ENCODE results near the gene CRY1.
"Not testable (repeated sequence)": the region's sequence is repeated elsewhere in the genome, so short reads cannot be mapped to it uniquely, and the experiment has no call there.

CRY1 gene

GRCh38 chr12:107126796-107127481 is 33.6 kb upstream of the CRY1 start:
- Histone ChIP-seq H3K36me3 (ENCODE audit: control insufficient read depth, insufficient read depth, low read length, severe bottlenecking) (no peaks in the 10 kb centered on the region), H3K4me3 (ENCODE audit: low read length) (no peak overlapping the region), H3K4me1 (ENCODE audit: control insufficient read depth, insufficient read depth, low read length) (peaks cover 6% of the 10 kb centered on the region), H3K9ac (ENCODE audit: low read length) (no peak overlapping the region), H3K9me3 (ENCODE audit: control insufficient read depth, low read length) (no peaks in the 10 kb centered on the region), H3K27me3 (replicated peaks; ENCODE audit: control insufficient read depth, insufficient read depth, low read length) (peaks cover 5% of the 10 kb centered on the region)
- peak; percentile 64 for DNase-seq (ENCODE audit: low read depth)

- Histone ChIP-seq H3K9me3 (ENCODE audit: control insufficient read depth, low read length) (no peaks in the 10 kb centered on the region), H3K4me3 (ENCODE audit: low read length) (no peak overlapping the region), H3K9ac (ENCODE audit: low read length) (no peak overlapping the region), H3K27me3 (replicated peaks; ENCODE audit: control insufficient read depth, insufficient read depth, low read length) (peaks cover 10% of the 10 kb centered on the region), H3K36me3 (ENCODE audit: control insufficient read depth, insufficient read depth, low read length, severe bottlenecking) (no peaks in the 10 kb centered on the region), H3K4me1 (ENCODE audit: control insufficient read depth, insufficient read depth, low read length) (peaks cover 6% of the 10 kb centered on the region)
- DNase-seq (ENCODE audit: low read depth), result no peak
Measured at GRCh38 chr12:107125833-107126232, 32.5 kb upstream of the CRY1 start.

- H3K27me3 ChIP-seq (replicated peaks; ENCODE audit: control insufficient read depth, insufficient read depth, low read length), result peaks cover 10% of the 10 kb centered on the region
- no peaks in the 10 kb centered on the region for H3K4me1 ChIP-seq (ENCODE audit: control insufficient read depth, insufficient read depth, low read length)
- no peak for DNase-seq (ENCODE audit: low read depth)
- no peak overlapping the region for H3K4me3 ChIP-seq (ENCODE audit: low read length)
- H3K9ac ChIP-seq (ENCODE audit: low read length), result no peak overlapping the region
- no peaks in the 10 kb centered on the region for H3K9me3 ChIP-seq (ENCODE audit: control insufficient read depth, low read length)
- H3K36me3 ChIP-seq (ENCODE audit: control insufficient read depth, insufficient read depth, low read length, severe bottlenecking), result no peaks in the 10 kb centered on the region
Measured at GRCh38 chr12:107122452-107122958, 29.2 kb upstream of the CRY1 start.

- no peak for DNase-seq (ENCODE audit: low read depth)
- H3K9me3 ChIP-seq (ENCODE audit: control insufficient read depth, low read length), result no peaks in the 10 kb centered on the region
- peaks cover 6% of the 10 kb centered on the region for H3K27me3 ChIP-seq (replicated peaks; ENCODE audit: control insufficient read depth, insufficient read depth, low read length)
- no peaks in the 10 kb centered on the region for H3K4me1 ChIP-seq (ENCODE audit: control insufficient read depth, insufficient read depth, low read length)
- H3K9ac ChIP-seq (ENCODE audit: low read length), result no peak overlapping the region
- H3K36me3 ChIP-seq (ENCODE audit: control insufficient read depth, insufficient read depth, low read length, severe bottlenecking), result no peaks in the 10 kb centered on the region
- H3K4me3 ChIP-seq (ENCODE audit: low read length), result no peak overlapping the region
Measured at GRCh38 chr12:107119091-107119490, 25.7 kb upstream of the CRY1 start.

DNA sequence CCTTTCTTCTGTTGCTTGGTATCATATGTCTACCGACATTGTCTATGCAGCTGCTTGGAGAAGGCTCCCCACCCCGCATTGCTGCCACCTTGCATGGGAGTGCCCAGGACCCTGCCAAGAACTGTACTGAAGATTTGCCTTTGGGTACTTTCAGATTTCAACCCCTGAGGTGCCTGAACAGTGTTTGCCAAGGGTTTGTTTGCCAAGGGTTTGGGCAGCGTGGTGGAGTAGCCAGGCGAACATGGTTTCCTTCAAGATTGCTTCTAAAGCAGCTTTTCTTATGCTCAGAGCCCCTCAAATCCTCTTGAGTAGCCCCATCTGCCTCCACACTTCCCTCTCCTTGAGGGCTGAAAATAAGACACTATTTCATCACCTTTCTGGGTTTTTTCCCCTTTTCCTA is 25.3 kb upstream of the CRY1 start:
- Histone ChIP-seq H3K9ac (ENCODE audit: low read length) (no peak overlapping the region), H3K36me3 (ENCODE audit: control insufficient read depth, insufficient read depth, low read length, severe bottlenecking) (no peaks in the 10 kb centered on the region), H3K27me3 (replicated peaks; ENCODE audit: control insufficient read depth, insufficient read depth, low read length) (peaks cover 6% of the 10 kb centered on the region)

GRCh38 chr12:107115119-107115518 is 21.8 kb upstream of the CRY1 start:
- Histone ChIP-seq H3K4me3 (ENCODE audit: low read length) (no peak overlapping the region), H3K9me3 (ENCODE audit: control insufficient read depth, low read length) (no peaks in the 10 kb centered on the region), H3K9ac (ENCODE audit: low read length) (no peak overlapping the region), H3K36me3 (ENCODE audit: control insufficient read depth, insufficient read depth, low read length, severe bottlenecking) (no peaks in the 10 kb centered on the region), H3K27me3 (replicated peaks; ENCODE audit: control insufficient read depth, insufficient read depth, low read length) (no peaks in the 10 kb centered on the region), H3K4me1 (ENCODE audit: control insufficient read depth, insufficient read depth, low read length) (peaks cover 7% of the 10 kb centered on the region)
- DNase-seq (ENCODE audit: low read depth), result no peak

More for the DNA sequence above, 25.3 kb upstream of the CRY1 start:
- no peak for DNase-seq (ENCODE audit: low read depth)
- Histone ChIP-seq H3K4me3 (ENCODE audit: low read length) (no peak overlapping the region), H3K4me1 (ENCODE audit: control insufficient read depth, insufficient read depth, low read length) (no peaks in the 10 kb centered on the region), H3K9me3 (ENCODE audit: control insufficient read depth, low read length) (no peaks in the 10 kb centered on the region)

- H3K4me1 ChIP-seq (ENCODE audit: control insufficient read depth, insufficient read depth, low read length), result peaks cover 10% of the 10 kb centered on the region
- no peak overlapping the region for H3K4me3 ChIP-seq (ENCODE audit: low read length)
- H3K27me3 ChIP-seq (replicated peaks; ENCODE audit: control insufficient read depth, insufficient read depth, low read length), result no peaks in the 10 kb centered on the region
- DNase-seq (ENCODE audit: low read depth), result no peak
- no peaks in the 10 kb centered on the region for H3K9me3 ChIP-seq (ENCODE audit: control insufficient read depth, low read length)
- no peak overlapping the region for H3K9ac ChIP-seq (ENCODE audit: low read length)
- no peaks in the 10 kb centered on the region for H3K36me3 ChIP-seq (ENCODE audit: control insufficient read depth, insufficient read depth, low read length, severe bottlenecking)
Measured at GRCh38 chr12:107111314-107111713, 18.0 kb upstream of the CRY1 start.

DNA sequence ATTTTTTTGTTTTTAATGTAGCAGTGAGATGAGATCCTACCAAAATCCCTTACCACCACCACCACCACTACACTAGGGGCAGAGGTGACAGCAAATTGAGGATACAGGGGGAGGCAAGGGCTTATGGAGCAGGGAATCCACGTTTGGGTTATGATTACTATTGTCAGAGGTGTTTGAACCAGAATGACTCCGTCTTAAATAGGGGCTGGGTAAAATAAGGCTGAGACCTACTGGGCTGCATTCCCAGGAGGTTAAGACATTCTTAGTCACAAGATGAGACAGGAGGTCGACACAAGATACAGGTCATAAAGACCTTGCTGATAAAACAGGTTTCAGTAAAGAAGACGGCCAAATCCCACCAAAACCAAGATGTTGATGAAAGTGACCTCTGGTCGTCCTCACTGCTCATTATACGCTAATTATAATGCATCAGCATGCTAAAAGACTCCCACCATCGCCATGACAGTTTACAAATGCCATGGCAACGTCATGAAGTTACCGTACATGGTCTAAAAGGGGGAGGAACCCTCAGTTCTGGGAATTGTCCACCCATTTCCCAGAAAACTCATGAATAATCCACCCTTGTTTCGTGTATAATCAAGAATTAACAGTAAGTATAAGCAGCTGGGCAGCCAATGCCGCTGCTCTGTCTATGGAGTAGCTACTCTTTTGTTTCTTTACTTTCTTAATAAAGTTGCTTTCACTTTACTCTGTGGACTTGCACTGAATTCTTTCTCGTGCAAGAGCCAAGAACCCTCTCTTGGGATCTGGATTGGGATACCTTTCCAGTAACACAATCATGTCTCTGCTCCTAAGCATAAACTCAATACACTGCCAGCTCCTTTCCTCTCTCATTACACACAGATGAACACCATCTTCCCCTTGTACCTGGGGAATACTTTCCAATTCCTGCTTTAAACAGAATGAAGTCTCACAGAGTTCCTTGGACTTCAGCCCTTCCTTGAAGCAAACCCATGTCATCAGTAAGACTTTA is 16.7 kb upstream of the CRY1 start:
- Histone ChIP-seq H3K9ac (ENCODE audit: low read length) (no peak overlapping the region), H3K4me3 (ENCODE audit: low read length) (peak overlapping the region; percentile 76), H3K27me3 (replicated peaks; ENCODE audit: control insufficient read depth, insufficient read depth, low read length) (no peaks in the 10 kb centered on the region), H3K9me3 (ENCODE audit: control insufficient read depth, low read length) (no peaks in the 10 kb centered on the region), H3K4me1 (ENCODE audit: control insufficient read depth, insufficient read depth, low read length) (peaks cover 10% of the 10 kb centered on the region), H3K36me3 (ENCODE audit: control insufficient read depth, insufficient read depth, low read length, severe bottlenecking) (no peaks in the 10 kb centered on the region)
- DNase-seq (ENCODE audit: low read depth), result peak; percentile 28

- no peaks in the 10 kb centered on the region for H3K9me3 ChIP-seq (ENCODE audit: control insufficient read depth, low read length)
- H3K9ac ChIP-seq (ENCODE audit: low read length), result no peak overlapping the region
- H3K4me3 ChIP-seq (ENCODE audit: low read length), result no peak overlapping the region
- no peaks in the 10 kb centered on the region for H3K27me3 ChIP-seq (replicated peaks; ENCODE audit: control insufficient read depth, insufficient read depth, low read length)
- DNase-seq (ENCODE audit: low read depth), result no peak
- H3K36me3 ChIP-seq (ENCODE audit: control insufficient read depth, insufficient read depth, low read length, severe bottlenecking), result no peaks in the 10 kb centered on the region
- peaks cover 10% of the 10 kb centered on the region for H3K4me1 ChIP-seq (ENCODE audit: control insufficient read depth, insufficient read depth, low read length)
Measured at GRCh38 chr12:107108995-107109508, 15.7 kb upstream of the CRY1 start.

GRCh38 chr12:107108366-107108765 is 15.0 kb upstream of the CRY1 start:
- H3K4me1 ChIP-seq (ENCODE audit: control insufficient read depth, insufficient read depth, low read length), result peaks cover 10% of the 10 kb centered on the region
- not testable (repeated sequence) for H3K27me3 ChIP-seq (replicated peaks; ENCODE audit: control insufficient read depth, insufficient read depth, low read length); H3K9ac ChIP-seq (ENCODE audit: low read length); H3K9me3 ChIP-seq (ENCODE audit: control insufficient read depth, low read length); H3K36me3 ChIP-seq (ENCODE audit: control insufficient read depth, insufficient read depth, low read length, severe bottlenecking); DNase-seq (ENCODE audit: low read depth); H3K4me3 ChIP-seq (ENCODE audit: low read length)

DNA sequence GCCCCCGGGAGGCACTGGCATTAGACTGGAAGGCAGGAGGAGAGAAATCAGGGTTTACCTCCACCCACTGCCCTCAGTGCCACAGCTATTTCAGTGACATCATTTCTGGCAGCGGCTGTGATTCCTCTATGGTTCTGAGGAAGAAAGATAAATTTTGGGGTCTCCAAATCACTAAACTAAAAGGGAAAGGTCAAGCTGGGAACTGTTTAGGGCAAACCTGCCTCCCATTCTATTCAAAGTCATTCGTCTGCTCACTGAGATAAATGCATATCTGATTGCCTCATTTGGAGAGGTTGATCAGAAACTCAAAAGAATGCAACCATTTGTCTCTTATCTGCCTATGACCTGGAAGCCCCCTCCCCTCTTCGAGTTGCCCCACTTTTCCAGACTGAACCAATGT is 14.0 kb upstream of the CRY1 start:
- Histone ChIP-seq H3K9me3 (ENCODE audit: control insufficient read depth, low read length) (no peaks in the 10 kb centered on the region), H3K27me3 (replicated peaks; ENCODE audit: control insufficient read depth, insufficient read depth, low read length) (no peaks in the 10 kb centered on the region), H3K4me1 (ENCODE audit: control insufficient read depth, insufficient read depth, low read length) (peaks cover 10% of the 10 kb centered on the region), H3K9ac (ENCODE audit: low read length) (no peak overlapping the region), H3K36me3 (ENCODE audit: control insufficient read depth, insufficient read depth, low read length, severe bottlenecking) (no peaks in the 10 kb centered on the region), H3K4me3 (ENCODE audit: low read length) (no peak overlapping the region)
- no peak for DNase-seq (ENCODE audit: low read depth)
